ENCODE results near the gene ESD. TPM values are rescaled to one million over a fixed set of nuclear protein-coding genes. Genes with fewer than 3 reads are reported as not detected.
"Not testable (repeated sequence)": the region's sequence is repeated elsewhere in the genome, so short reads cannot be mapped to it uniquely, and the experiment has no call there.

The ESD gene
- total and polyA plus RNA-seq, 11 donors, result 89.7 to 113 (median 103) TPM

GRCh38 chr13:46816371-46816770 lies 19.4 kb upstream of the ESD start:
- TF ChIP-seq POLR2A (IDR thresholded peaks at IDR 0.05), result no peak
- TF ChIP-seq CTCF (IDR thresholded peaks at IDR 0.05), result no peak
- WGBS, 4 donors, result 88 to 94% (median 90%) methylated on average over 1 of the region's 1 CpG
- ATAC-seq, result no peak

GRCh38 chr13:46812301-46812797 lies 15.4 kb upstream of the ESD start:
- intact Hi-C loops (cut with DNase I), result no loop called here
- no peak for TF ChIP-seq CTCF (IDR thresholded peaks at IDR 0.05)
- TF ChIP-seq POLR2A (IDR thresholded peaks at IDR 0.05), result no peak
- Histone ChIP-seq H3K4me3 (no peak overlapping the region), H3K4me1 (no peaks in the 10 kb centered on the region), H3K27me3 (peaks cover 0 to 3% (median 0%) of the 10 kb centered on the region in 9 donors), H3K27ac (no peak overlapping the region), H3K9me3 (peaks cover 0 to 22% (median 9%) of the 10 kb centered on the region in 12 donors), H3K36me3 (no peaks in the 10 kb centered on the region)
- DNase-seq (no peak), ATAC-seq (no peak)

More at GRCh38 chr13:46816371-46816770, 19.4 kb upstream of the ESD start:
- peaks cover 0 to 19% (median 9%) of the 10 kb centered on the region in 12 donors for H3K9me3 ChIP-seq
- no peak for DNase-seq
- H3K4me3 ChIP-seq, result no peak overlapping the region
- no peaks in the 10 kb centered on the region for H3K36me3 ChIP-seq
- no peak overlapping the region for H3K27ac ChIP-seq
- H3K4me1 ChIP-seq, result no peaks in the 10 kb centered on the region
- intact Hi-C loops (cut with DNase I), result no loop called here
- peaks cover 0 to 4% (median 0%) of the 10 kb centered on the region in 9 donors for H3K27me3 ChIP-seq

- Histone ChIP-seq H3K27ac (no peak overlapping the region), H3K36me3 (no peaks in the 10 kb centered on the region), H3K27me3 (peaks cover 0 to 3% (median 0%) of the 10 kb centered on the region in 9 donors), H3K9me3 (peaks cover 0 to 22% (median 9%) of the 10 kb centered on the region in 12 donors), H3K4me3 (no peak overlapping the region), H3K4me1 (no peaks in the 10 kb centered on the region)
- ATAC-seq (no peak), DNase-seq (no peak)
- intact Hi-C loops (cut with DNase I), result no loop called here
- WGBS, 4 donors, result 89 to 93% (median 92%) methylated on average over 5 of the region's 5 CpGs
- TF ChIP-seq POLR2A (IDR thresholded peaks at IDR 0.05), result no peak
- TF ChIP-seq CTCF (IDR thresholded peaks at IDR 0.05), result no peak
These were observed 13.5 kb upstream of the ESD start for GRCh38 chr13:46810440-46810839.

- not testable (repeated sequence) for H3K9me3 ChIP-seq, H3K27me3 ChIP-seq, ATAC-seq, H3K36me3 ChIP-seq, H3K4me3 ChIP-seq, H3K27ac ChIP-seq, H3K4me1 ChIP-seq, DNase-seq
- intact Hi-C loops (cut with DNase I), result loop anchor here in 1 of 10 donors (5.0 kb wide), 1 partner anchor 87 kb away; no protein-coding TSS in a partner anchor
- WGBS, 4 donors, result 71 to 83% (median 77%) methylated on average over 1 of the region's 1 CpG
These were observed 8.0 kb upstream of the ESD start for GRCh38 chr13:46804921-46805320.

- TF ChIP-seq POLR2A (IDR thresholded peaks at IDR 0.05), result no peak
- TF ChIP-seq CTCF (IDR thresholded peaks at IDR 0.05), result no peak
- Histone ChIP-seq H3K36me3 (no peaks in the 10 kb centered on the region), H3K27me3 (peaks cover 0 to 3% (median 0%) of the 10 kb centered on the region in 9 donors), H3K4me1 (no peaks in the 10 kb centered on the region), H3K9me3 (no peaks in the 10 kb centered on the region), H3K4me3 (no peak overlapping the region), H3K27ac (no peak overlapping the region)
- no peak for ATAC-seq
- 93 to 98% (median 97%) methylated on average over 3 of the region's 3 CpGs for WGBS, 4 donors
- intact Hi-C loops (cut with DNase I), result loop anchor here in 1 of 10 donors (5.0 kb wide), 1 partner anchor 88 kb away; no protein-coding TSS in a partner anchor
- no peak for DNase-seq
These were observed 7.4 kb upstream of the ESD start for GRCh38 chr13:46804391-46804815.

Measured in heart left ventricle (tissue), 16 donors.